ENCODE results near the gene PLCB4. TPM values are rescaled to one million over a fixed set of nuclear protein-coding genes. Genes with fewer than 3 reads are reported as not detected.

PLCB4 gene
- total RNA-seq, 1 experiment from 2014 or later: 22.7 TPM

DNA sequence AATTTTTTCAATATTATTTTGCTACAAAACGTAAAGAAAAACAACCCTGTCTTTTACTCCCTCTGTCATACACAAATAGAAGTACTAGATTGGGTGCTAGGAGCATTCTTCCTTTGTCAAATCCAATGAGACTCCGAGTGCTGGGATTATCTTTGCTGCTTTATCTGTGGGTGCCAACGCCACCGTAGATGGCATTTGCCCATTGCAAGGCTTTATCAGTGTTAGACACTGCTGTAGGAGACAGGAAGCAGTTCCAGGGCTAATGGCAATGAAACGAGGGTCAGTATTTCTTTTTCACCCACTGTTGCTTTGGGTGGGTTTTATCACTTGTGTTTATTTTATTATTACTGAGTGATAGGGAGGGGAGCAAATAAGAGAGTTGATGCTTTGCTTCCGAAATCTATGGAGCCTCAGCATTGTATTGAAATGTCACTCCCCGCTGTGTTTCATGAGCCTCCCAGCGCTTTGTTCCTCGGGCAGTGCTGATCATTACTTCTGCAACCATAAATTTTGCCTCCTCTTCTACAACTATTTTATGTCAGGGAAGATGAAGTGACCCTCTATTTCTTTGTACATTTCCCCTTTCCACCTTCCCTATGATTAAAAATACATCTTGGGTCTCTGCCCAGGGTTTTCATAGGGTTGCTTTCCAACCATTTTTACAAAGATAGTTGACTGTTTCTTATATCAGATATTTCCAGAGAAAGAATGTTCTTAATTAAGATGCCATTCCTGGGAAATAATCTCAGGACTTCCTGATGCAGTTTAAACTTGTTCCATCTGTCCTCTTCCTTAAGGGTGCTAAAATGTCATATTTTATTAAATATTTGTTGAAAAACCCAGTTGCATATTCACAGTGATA lies 358.8 kb downstream of the PLCB4 start:
- DNase-seq (ENCODE audit: low read depth): no peak

DNA sequence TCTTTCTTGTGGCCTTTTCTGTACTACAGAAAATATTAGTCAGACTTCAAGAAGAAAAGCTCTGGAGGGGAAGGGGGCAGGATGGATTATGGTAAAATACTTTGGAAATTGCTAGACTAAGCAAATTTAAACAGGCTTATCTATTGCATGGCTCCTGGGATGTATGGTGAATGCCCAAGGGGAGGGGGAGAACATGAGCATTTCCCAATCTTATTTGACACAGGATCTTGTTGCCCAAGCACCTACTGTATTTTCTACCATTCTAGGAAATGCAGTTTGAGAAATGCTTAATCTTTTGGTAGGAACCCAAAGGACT lies 359.4 kb downstream of the PLCB4 start:
- no peak for DNase-seq (ENCODE audit: low read depth)

DNA sequence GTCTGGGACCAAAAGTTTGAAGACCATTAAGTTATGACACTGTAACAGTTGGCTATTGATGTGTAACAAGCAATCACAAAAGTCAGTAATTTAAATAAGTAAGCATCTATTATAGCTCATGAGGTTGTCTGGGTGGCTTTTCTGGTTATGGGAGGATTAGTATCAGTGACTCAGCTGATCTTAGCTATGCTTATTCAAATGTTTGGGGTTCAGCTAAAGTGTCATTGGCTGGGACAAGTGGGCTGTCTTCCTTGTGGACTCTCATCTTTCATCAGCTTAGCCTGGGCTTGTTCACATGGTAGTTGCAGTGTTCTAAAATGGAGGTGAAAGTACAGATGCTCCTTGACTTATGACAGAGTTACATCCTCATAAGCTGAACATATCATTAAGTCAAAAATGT lies 370.9 kb downstream of the PLCB4 start:
- no peak for DNase-seq (ENCODE audit: low read depth)

DNA sequence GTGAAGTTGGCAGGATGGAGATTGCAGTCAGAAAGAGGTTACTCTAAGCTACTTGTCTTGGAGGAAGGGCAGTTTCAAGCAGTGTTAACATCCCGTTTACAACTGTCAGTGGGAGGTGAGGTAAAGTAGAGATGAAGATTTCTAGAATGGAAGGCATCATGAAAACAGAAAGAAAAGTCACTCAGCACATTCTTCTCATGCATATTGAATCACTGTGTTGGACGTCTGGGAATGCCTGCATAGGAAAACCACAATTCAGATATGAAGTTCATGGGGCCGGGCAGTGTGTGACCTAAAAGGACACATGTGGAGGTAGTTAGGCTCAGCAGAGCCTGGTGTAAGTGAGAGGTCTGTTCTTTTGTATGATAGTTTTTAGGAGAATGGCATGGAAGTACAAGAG lies 372.0 kb downstream of the PLCB4 start:
- no peak for DNase-seq (ENCODE audit: low read depth)

DNA sequence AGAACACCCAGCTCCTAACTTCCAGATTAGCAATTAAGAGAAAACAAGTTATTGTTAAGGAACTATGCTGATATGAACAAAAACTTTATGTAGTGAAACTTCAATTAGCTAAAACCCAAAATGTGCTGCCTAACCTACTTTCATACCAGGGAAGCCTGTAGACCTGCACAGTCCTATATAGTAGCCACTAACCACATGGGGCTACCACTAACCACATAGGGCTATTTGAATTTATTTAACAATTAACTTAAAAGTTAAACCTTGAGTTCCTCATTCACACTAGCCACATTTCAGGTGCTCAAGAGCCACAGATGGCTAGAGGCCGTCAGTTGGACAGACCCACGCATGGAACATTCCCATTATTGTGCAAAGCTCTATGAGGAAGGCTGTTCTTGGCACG lies 373.1 kb downstream of the PLCB4 start:
- DNase-seq (ENCODE audit: low read depth): no peak

DNA sequence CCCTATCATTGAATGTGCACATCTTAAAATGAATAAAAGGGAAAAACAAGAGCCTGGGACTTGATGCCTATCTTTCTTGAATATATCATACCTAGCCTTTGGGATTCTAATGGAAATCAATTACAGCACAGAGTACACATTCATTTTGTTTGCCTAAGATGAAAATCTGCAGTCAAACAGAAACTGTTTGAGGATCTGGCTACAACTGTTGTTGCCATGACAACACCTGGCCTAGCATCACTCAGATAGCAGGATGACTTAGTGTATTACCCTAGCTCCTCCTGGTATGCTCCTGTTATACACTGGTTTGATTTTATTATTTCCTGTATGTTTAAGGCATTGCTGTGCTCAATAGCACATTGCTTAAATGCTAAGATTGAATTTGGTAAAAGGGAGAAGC lies 374.0 kb downstream of the PLCB4 start:
- no peak for DNase-seq (ENCODE audit: low read depth)

DNA sequence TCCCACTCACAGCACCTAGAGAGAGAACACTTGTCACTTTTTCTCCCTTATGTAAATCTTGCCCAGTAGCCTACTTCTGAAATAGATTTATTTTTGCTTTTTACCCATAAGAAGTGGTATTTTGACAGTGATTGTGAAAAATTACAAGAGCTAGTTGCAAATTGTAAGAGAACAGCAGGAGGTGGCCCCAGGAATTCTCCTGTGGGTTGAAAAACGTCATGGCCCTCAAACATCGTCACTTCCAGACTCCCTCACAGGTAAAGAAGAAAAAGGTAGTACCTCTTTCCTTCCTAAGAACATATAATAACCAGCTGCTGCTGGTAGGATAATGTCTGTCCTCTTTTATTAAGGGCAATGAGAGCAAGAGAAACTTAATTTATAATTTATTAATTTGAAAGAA lies 376.0 kb downstream of the PLCB4 start:
- DNase-seq (ENCODE audit: low read depth): no peak

DNA sequence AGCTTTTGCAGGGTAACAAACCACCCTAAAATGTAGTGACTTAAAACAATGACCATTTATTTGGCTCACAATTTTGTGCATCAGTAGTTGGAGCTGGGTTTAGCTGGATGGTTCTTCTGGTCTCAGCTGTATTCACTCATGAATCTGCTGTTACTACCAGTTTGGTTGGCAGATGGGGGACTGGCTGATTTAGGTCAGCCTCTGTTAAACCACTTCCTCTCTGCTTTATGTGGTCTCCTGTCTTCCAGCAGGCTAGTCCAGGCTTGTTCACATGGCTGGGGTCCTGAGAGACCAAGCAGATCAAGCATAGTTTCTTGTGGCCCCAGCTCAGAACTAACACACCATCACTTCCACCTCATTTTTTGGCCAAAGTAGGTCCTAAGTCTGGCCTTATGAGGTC lies 378.3 kb downstream of the PLCB4 start:
- peak; percentile 29 for DNase-seq (ENCODE audit: low read depth)

DNA sequence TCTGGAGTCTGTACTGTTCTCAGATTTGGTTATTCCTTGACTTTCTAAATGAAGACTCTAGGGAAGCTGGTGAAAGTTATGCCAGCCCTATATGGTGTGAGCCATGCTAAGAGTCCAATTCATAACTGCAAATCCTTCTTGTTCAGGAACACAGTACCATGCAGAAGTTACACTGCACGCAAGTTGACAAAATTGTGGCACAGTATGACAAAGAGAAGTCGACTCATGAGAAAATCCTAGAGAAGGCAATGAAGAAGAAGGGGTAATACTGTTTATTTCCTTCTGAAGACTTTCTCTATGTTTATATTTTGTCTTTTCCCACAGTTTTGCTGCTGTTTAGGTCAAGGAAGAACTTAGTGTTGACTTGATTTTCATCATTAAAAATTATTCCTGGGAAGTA lies 384.3 kb downstream of the PLCB4 start:
- DNase-seq (ENCODE audit: low read depth): no peak

DNA sequence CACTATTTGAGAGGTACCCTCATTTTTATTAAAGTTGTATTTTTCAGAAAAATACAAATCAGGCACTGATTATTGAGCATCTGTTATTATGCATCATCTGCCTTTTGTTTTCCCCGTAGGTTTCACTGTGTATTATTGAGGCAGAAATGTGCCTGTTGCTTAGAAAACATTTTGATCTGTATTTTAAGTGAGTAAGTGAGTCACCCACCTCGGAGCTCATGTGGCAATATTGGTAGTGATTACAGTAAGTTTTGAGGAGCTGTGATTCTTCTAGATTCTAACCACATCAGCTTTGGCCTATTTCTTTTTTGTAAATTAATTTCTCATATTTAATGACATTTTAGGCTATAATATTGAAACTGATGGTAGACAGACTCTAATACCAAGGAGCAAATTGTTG lies 385.9 kb downstream of the PLCB4 start:
- DNase-seq (ENCODE audit: low read depth): no peak

DNA sequence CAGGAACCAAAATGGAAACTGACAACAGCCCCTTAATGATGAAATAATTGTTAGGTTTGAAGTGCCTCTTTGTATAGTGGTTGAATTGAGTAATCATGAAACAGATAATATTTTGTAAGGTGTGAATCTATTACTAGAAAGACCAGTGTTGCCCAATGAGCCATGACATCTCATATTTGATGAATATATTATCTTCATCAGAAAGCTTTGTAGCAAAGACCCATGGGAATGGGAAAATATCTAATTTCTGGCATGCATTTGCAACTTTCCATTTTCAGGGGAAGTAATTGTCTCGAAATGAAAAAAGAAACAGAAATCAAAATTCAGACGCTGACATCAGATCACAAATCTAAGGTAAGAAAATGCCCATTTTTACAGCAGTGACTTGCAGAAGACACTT lies 388.2 kb downstream of the PLCB4 start:
- no peak for DNase-seq (ENCODE audit: low read depth)

DNA sequence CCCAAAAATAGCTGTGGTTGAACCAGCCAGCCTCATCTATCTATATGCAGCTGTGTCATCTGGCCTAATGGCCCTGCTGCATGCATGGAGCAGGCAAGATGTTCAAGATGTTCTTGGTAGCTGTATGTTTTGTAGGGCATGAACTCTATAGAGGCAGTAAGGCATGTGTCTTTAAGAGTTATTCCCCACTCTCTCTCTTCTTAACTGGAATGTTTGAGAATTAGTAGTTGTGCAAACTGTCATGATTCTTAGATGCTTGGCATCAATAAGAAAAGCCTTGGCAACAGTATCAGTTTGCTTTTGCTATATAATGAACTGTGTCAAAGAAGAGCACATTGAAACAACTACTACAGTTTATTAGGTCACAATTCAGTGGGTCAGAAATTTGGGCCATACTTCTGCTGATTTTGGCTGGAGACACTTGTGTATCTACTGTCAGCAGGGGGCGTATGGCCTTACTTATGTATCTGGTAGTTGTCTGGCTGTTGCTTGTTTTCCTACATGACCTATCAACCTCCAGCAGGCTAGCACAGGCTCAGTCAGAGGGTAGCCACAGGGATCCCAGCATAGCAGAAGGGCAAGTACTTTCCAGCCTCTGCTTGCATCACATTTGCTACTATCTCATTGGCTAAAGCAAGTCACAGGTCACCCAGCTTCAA lies 389.4 kb downstream of the PLCB4 start:
- peak; percentile 27 for DNase-seq (ENCODE audit: low read depth)

DNA sequence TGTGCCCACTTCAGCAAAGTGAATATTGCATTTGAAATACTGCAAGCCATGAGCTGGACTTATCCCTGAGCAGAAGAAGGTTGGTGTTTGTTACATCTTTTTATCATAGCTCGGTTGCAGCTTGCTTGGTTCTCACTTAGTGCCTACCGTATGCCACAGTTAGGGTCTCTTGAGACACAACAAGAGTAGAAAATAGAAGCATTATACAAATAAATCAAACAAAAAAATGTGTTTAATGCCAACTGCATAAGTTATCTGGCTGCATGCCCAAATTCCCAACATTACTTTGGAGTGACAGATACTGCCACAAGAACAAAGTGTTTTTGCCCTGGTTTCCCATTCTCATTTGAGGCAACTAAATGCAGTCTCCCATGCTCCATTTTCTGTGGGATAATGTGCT lies 391.6 kb downstream of the PLCB4 start:
- peak; percentile 22 for DNase-seq (ENCODE audit: low read depth)

DNA sequence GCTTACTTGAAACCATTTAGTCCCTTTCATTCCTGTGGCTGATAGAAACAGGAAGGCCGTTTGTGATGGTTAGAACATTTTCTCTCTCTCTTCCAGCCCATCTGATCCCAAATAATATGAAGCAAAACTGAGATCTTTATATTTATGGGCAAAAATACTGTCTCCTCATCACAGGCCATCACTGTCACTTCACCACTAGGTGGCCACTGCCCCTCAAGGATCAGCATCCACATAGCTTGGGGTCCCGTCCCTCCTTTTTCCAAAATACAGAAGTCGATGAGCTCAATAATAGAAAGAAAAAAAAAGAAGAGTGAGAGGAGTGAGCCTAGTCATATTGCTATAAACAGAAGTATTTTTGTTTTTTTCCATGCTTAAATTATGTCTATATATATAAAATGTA lies 399.1 kb downstream of the PLCB4 start:
- DNase-seq (ENCODE audit: low read depth): no peak

DNA sequence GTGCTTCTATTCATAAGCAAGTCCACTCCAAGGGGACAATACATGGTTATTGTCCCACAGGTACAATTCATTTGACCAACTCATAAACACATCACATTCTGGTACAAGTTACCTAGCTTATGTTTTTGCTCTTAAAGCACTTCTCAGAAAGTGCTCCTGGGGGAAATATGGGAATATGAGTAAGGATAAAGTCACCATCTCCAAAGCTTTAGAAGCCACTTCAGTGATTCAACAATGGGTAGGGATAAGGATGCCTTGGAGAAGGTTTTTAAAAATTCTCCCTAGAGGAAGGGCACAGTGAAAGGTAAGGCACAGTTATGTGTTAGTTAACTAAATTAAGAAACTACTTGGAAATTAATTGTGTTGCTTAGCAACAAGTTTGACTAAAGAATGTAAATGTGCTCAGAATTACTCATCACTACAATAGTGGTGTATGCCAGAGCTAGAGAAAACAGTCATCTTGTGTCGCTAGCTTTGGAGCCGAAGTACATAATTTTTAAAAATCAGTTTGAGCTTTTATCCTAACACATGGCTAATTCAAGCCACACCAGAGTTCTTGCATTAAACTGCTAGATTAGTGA lies 406.0 kb downstream of the PLCB4 start:
- peak; percentile 19 for DNase-seq (ENCODE audit: low read depth)

DNA sequence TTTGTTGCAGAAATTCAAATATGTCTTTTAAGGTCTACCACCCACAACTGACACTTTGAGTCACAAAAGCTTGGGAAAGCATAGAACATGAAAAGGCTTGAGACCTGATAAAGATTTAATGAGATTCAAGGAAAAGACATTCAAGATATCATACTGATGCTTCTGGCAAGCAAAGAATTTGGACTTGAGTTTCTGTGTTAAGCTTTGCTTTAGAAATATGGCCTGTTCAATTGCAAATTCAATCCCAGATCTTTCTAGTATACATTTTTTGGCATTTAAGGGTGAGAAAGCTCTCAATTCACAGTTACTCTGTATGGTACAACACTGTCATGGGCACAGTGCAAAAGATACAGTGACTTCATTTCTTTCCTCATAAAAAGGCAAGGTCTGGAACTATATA lies 406.6 kb downstream of the PLCB4 start:
- DNase-seq (ENCODE audit: low read depth): no peak

DNA sequence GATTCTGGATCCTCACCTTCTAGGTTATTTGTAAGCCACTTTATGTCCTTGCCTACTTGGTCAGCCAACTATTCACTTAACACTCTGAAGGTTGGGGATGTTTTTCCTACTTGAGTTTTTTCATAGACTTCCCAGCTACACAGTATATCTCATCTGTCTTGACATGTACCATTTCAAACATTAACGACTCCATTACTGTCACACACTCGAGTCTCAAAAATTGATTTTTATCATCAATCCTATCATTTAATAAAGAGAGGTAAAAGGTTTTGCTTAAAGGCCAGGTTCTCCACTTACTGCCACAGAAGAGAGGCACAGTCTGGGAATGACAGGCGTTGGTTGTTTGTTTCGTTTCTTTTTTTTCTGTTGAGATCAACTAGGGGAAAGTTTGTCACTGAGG lies 407.3 kb downstream of the PLCB4 start:
- no peak for DNase-seq (ENCODE audit: low read depth)

DNA sequence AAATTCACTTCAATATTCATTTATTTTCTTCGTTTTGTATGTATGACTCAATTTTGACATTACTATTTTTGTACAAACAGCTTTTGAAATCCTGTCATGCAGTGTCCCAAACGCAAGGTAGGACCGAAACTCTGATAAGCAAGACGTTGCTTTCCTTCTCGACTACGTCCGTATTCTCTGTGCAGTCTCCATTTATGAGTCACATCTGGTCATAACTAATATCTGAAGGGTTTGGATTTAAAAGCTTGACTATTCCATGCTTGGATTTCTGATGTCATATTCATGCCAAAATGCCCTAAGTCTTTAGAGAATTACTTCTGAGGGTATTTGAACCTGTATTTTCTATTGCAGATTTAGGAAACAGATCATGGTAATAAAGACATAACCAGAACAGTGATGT lies 407.8 kb downstream of the PLCB4 start:
- DNase-seq (ENCODE audit: low read depth): no peak

DNA sequence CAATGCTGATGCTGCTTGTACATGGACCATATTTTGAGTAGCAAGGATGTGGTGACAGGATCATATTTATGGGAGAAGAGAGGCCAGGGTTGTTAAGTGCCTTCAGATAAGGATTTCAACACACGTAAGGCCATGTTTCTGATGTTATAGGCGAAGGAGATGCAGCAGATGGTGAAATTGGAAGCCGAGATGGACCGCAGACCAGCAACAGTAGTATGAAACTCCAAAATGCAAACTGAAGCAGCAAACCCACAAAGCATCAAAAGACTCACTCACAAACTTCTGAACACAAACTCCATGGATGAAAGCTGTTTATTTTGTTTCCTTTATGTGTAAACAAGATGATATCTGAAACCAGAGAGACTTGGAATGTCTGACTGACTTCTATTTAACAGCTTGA lies 409.9 kb downstream of the PLCB4 start:
- no peak for DNase-seq (ENCODE audit: low read depth)

DNA sequence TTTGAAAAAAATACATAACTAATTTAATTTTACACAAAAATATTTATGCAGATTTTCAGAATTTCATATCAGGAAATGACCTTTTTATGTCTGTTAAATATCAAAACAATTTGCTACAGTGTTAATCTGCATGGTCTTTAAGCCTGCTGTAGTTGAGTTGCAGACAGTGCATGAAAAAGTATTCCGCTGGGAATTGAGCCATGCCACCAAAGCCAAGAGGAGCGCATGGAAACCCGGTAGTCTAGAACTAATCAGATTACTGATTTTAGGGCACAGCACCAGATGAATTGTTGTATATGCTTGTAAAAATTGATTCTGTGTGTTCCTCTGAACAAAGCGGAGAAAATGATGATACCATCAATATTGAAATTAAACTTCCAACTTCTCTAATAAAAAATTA lies 411.2 kb downstream of the PLCB4 start:
- no peak for DNase-seq (ENCODE audit: low read depth)

DNA sequence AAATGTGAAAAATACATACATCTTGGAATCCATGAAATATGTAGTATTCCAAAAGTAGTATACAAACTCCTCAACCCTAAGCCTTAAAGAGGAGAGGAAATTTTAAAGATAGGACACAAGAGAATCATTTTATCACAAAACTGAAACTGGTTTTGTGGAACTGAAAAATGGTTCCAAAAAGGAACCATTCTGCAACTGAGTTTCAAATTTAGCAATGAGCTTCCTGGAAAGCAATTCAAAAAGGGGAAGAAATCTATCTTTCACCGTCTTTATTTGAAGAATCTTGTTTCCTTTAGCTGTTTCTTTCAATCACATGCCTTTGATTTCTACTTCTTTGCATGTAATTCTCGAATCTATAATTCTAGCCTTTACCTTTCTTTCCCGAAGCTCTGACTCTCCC lies 413.3 kb downstream of the PLCB4 start:
- no peak for DNase-seq (ENCODE audit: low read depth)

DNA sequence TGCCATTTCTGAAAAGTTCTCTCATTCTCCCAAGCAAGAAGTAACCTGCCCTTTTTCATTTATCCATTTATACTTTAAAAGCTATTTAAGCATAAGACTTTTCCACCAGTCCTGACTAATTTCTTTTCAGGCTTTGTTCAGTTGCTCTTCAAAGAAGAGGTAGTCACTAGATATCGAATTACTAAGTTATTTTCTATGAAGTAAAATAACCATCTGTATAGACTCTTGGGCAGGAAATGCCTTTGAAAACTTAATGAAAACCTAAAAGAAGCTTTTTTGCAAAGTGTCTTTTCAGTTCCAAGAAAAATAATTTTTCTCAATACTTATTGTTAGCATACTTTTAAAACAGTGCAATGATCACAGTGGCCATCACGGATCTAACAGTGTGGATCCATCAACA lies 414.2 kb downstream of the PLCB4 start:
- DNase-seq (ENCODE audit: low read depth): no peak

Measured in HT1080 (cell line).